HG03571 (cell line): ENCODE data around the gene ACP3.
"Not testable (repeated sequence)": the region's sequence is repeated elsewhere in the genome, so short reads cannot be mapped to it uniquely, and the experiment has no call there.

Experiments used
- ATAC-seq: cut with Tn5 transposase; IDR thresholded peaks from one replicate; pipeline ENCODE4 v1.9.1; 2021; ENCODE audit not compliant: unreplicated experiment

ACP3 gene

DNA sequence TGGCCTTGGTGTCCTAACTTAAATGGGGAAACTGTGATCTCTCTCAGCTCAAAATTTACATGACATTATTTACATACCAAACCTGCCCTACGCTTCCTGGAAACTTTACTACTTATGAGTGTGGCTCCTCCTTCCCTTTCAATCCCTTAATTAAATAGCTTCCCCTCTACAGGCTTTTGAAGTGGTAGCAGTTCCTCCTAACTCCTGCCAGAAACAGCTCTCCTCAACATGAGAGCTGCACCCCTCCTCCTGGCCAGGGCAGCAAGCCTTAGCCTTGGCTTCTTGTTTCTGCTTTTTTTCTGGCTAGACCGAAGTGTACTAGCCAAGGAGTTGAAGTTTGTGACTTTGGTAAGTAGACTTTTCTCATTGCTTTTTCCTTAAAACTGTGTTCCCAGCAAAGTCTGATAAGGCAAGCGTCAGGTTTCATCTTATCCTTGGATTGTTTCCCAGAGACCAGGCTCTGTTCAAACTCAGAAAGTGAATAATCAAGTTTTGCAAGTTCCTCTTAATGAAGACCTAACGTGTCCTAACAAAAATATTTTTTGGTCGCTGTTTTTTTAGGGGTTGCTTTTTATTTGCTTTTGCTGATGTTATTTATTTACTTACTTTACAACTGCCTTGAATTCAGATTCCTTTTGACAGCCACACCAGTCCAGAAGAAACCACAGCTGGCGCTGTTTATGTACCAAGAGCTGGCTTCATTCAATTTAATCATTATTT is at the start of gene ACP3:
ACP3 (plus strand) TSS at position 179 of the 720 bp plus-strand sequence; CDS start at position 229, 50 bp downstream.
- ATAC-seq = no peak

- no peak for ATAC-seq
Observed at GRCh38 chr3:132268956-132269355, 48.3 kb upstream of the ACP3 start.

DNA sequence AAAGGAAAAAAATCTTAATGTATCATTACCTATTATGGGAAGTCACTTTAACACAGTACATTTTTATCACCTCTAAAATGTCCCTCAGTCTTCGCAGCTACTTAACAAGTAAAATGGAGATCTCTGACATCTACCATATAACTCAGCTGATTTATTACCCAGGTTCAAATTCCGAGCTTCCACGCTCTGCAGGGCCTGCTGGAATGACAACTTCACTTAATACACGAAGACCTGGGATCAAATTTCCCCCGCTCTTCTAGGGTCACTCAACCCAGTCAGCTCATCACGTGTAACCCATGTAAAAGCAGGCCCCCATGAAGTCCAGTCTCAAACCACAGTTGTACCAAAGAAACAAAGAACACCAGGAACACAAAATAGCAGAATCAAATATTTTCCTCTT is 44.2 kb upstream of the ACP3 start:
- no peak for ATAC-seq

DNA sequence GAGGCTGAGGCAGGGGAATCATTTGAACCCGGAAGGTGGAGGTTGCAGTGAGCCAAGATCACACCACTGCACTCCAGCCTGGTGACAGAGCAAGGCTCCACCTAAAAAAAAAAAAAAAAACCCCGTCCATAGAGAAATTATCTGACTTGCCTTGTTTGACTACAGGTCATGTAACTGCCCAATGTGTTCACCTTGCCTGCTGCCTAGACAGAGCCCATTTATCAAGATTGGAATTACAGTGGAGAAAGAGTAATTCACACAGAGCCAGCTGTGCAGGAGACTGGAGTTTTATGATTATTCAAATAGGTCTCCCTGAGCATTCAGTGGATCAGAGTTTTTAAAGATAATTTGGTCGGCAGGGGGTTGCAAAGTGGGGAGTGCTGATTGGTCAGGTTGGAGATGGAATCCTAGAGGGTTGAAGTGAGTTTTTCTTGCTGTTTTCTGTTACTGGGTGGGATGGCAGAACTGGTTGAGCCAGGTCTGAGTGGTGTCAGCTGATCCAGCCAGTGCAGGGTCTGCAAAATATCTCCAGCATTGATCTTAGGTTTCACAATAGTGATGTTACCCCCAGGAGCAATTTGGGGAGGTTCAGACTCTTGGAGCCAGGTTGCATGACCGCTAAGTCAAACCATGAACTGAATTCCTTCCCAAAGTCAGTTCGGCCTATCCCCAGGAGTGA is 40.8 kb upstream of the ACP3 start:
- no peak for ATAC-seq

DNA sequence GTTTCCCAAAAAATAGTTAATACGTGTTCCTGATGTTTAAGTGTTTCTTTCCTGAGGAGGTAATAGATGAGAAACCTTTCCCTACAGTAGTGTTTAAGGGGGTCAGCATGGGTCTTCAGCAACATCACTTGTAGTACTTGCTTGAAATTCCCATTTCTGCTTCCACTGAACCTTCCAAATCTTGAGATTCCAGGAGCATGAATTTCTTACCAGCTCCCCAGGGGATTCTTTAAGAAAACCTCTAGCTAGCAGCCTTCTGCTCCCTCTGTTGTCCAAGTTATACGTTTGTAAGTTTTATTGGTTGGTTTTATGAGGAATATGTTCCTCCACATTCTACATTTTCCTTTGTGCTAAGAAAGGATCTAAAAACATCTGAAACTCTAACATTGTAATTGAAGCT is 38.2 kb upstream of the ACP3 start:
- ATAC-seq = no peak

DNA sequence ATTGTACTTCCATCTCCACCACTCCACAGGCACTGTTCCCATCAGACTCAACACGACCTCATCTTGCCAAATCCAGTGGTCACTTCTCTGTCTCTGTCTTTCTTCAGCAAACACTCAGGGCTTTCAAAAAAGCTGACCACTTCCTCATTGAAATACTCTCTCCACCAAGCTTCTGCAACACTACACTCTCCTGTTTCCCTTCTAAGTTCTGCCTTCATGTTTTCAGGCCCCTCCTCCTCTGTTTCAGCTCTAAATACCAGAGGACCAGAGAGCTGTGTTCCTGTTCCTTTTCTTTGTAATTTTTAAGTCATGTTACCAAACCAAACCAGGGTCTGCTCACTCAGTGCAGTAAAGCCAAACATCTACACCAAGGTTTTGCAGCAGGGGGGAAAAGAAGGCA is 33.8 kb upstream of the ACP3 start:
- peak; percentile 44 for ATAC-seq

GRCh38 chr3:132283916-132284405 is 33.2 kb upstream of the ACP3 start:
- no peak for ATAC-seq

GRCh38 chr3:132284781-132285619 is 32.2 kb upstream of the ACP3 start:
- no peak for ATAC-seq

DNA sequence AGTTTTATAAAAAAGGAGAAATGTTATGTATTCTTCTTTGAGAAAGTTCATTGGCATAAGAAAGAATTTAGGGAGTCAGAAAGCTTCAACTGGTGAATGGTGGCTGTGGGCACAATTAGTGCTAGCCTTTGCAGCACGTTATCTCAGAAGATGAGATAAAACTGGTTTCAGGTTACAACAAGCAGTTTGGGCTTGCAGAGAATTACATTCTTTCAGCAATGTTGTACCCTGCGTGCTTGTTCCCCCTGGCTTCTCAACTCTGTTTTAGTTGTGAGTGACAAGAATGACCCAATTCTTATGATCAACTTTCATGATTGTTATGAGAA is 31.6 kb upstream of the ACP3 start:
- ATAC-seq = no peak

DNA sequence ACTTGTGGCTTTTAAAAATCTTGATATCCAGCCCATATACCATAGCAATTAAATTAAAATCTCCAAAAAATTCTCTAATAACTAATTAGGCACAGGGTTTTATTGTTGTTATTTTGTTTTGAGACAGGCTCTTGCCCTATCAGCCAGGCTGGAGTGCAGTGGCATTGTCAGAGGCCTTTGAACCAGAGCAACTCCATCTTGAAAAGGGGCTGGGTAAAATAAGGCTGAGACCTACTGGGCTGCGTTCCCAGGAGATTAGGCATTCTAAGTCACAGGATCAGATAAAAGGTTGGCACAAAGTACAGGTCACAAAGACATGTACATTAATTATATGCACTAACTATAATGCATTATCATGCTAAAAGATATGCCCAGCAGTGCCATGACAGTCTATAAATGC is 31.2 kb upstream of the ACP3 start:
- no peak for ATAC-seq

GRCh38 chr3:132288357-132288756 is 28.9 kb upstream of the ACP3 start:
- ATAC-seq = no peak

- ATAC-seq = no peak
Observed at GRCh38 chr3:132289316-132289715, 27.9 kb upstream of the ACP3 start.

GRCh38 chr3:132290833-132291232 is 26.4 kb upstream of the ACP3 start:
- ATAC-seq = no peak

- ATAC-seq = no peak
Observed at GRCh38 chr3:132292042-132292441, 25.2 kb upstream of the ACP3 start.

DNA sequence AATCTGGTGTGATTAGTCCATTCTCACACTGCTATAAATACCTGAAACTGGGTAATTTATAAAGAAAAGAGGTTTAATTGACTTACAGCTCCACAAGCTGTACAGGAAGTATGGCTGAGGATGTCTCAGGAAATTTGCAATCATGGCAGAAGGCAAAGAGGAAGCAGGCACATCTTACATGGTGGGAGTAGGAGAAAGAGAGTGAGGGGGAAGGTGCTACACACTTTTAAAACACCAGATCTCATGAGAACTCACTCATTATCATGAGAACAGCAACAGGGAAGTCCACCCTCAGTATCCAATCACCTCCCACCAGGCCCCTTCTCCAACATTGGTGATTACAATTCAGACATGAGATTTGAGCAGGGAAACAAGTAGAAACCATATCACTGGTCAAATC is 24.0 kb upstream of the ACP3 start:
- no peak for ATAC-seq

DNA sequence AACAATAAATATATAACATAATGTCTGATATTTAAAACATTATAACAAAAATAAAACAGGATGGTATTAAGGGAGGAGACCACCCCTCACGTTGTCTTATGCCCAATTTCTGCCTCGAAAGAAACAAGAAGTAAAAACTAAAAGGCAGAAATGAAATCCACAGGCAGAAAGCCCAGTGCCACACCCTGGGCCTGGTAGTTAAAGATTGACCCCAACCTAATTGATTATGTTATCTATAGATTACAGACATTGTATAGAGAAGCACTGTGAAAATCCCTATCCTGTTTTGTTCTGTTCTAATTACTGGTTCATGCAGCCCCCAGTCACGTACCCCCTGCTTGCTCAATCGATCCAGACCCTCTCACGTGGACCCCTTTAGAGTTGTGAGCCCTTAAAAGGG is 22.3 kb upstream of the ACP3 start:
- no peak for ATAC-seq

- ATAC-seq = not testable (repeated sequence)
Observed at GRCh38 chr3:132303336-132304201, 13.6 kb upstream of the ACP3 start.

- not testable (repeated sequence) for ATAC-seq
Observed at GRCh38 chr3:132304351-132304750, 12.9 kb upstream of the ACP3 start.

DNA sequence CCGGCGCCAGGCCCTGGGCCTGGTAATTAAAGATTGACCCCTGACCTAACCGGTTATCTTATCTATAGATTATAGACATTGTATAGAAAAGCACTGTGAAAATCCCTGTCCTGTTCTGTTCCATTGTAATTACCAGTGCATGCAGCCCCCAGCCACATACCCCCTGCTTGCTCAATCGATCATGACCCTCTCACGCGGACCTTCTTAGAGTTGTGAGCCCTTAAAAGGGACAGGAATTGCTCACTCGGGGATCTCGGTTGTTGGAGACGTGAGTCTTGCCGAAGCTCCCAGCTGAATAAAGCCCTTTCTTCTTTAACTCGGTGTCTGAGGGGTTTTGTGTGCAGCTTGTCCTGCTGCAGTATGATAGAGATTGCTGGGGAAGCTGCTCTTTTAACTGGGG is 7.2 kb upstream of the ACP3 start:
- not testable (repeated sequence) for ATAC-seq

DNA sequence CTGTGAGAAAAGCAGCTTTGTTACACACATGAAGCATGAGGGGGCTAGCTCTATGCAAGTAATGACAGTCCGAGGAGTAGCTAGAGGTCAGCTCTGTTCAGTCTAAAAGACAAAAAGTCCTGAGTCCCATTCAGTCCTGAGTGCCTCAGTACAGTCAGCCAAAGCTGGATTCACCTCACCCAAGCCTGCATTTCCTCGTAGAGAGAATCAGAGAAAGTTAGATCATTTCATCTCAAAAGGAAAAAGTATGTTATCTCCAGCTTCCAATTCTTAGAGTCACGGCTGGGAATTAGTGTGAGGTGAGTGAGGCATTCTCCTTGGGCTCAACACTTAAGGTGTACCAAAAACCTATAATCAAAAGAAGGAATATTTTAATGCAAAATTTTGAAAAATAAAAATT is 5.9 kb upstream of the ACP3 start:
- no peak for ATAC-seq

DNA sequence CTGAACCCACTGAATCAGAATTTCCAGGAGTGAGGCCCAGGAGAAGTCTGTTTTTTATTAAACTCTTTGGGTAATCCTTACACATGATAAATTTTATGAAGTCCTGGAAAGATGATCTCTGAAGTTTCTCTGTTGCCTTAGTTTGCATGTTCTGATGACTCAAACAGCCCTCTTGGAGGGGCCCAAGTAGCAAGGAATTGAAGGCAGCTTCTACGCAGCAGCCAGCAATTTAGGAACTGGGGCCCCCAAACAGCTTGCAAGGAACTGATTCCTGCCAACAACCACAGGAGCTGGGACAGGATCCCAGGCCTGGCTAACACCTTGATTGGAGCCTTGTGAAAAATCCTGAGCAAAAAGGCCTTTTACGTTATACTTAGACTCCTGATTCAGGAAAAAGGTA is 5.4 kb upstream of the ACP3 start:
- ATAC-seq = no peak
